B cell (primary cell): ENCODE results near the gene BSDC1. TPM values are rescaled to one million over a fixed set of nuclear protein-coding genes. Genes with fewer than 3 reads are reported as not detected.

Experiments
- ATAC-seq: fragments of 200-7000 bp; cut with Tn5 transposase; one replicate; pipeline ENCODE4 v1.10.0; 2021; ENCODE audit warnings: low read depth, mild to moderate bottlenecking, moderate number of reproducible peaks, moderate library complexity
- CTCF ChIA-PET: fragments of 350-600 bp; sonication (Branson Sonifier 250); formaldehyde crosslinking; loops from one replicate; lab custom pipeline; 2021; ENCODE audit warnings: antibody characterized with exemption, inconsistent platforms; lab: Charles Lee
- POLR2A ChIA-PET: fragments of 350-600 bp; sonication (Branson Sonifier 250); formaldehyde crosslinking; loops from one replicate; lab custom pipeline; 2021; ENCODE audit warnings: antibody characterized with exemption; lab: Charles Lee
- DNase-seq: peaks from one replicate; pipeline ENCODE4 v3.0.0; 2013
- H2AFZ ChIP-seq: 2 replicates; pipeline ENCODE4 v1.6.1; 2012; ENCODE audit warnings: mild to moderate bottlenecking, low read depth, low read length; ENCODE audit not compliant: insufficient read depth, poor library complexity, severe bottlenecking
- H3K27ac ChIP-seq, 2 donors: 1 replicate in 1 of 2; 2 replicates in 1 of 2; pipeline ENCODE4 v1.5.1; 2012 to 2013; ENCODE audit warnings: low read length in 2 of 2, mild to moderate bottlenecking in 2 of 2, moderate library complexity in 1 of 2
- H3K27me3 ChIP-seq, 4 experiments: fragments of 200-600 bp in 1 of 4; sonication (generic) in 1 of 4; replicated peaks in 1 of 4; 1 replicate in 2 of 4; 2 replicates in 2 of 4; pipeline versions ENCODE4 v1.6.1 to v1.7.0; 2013 to 2016; ENCODE audit warnings: low read length in 3 of 4, mild to moderate bottlenecking in 2 of 4, mixed read lengths in 1 of 4, moderate library complexity in 1 of 4; ENCODE audit not compliant: insufficient read depth in 4 of 4, control insufficient read depth in 3 of 4; ENCODE audit errors: control extremely low read depth in 1 of 4
- H3K36me3 ChIP-seq, 2 experiments: replicated peaks in 1 of 2; 1 replicate in 1 of 2; 2 replicates in 1 of 2; pipeline versions ENCODE4 v1.6.1 to v1.7.1; 2013; ENCODE audit warnings: low read length in 1 of 2; ENCODE audit not compliant: insufficient read depth in 2 of 2, control insufficient read depth in 1 of 2; ENCODE audit errors: control extremely low read depth in 1 of 2, extremely low read depth in 1 of 2
- H3K4me1 ChIP-seq, 2 donors: fragments of 200-600 bp in 1 of 2; sonication (generic) in 1 of 2; 1 replicate in 1 of 2; 2 replicates in 1 of 2; pipeline versions ENCODE4 v1.5.1 to v1.6.1; 2013 to 2017; ENCODE audit warnings: low read length in 2 of 2; ENCODE audit not compliant: control insufficient read depth in 2 of 2, insufficient read depth in 2 of 2
- H3K4me2 ChIP-seq: replicated peaks from 2 replicates; pipeline ENCODE3; 2012; ENCODE audit warnings: mild to moderate bottlenecking, low read depth, low read length; ENCODE audit not compliant: poor library complexity, severe bottlenecking
- H3K4me3 ChIP-seq, 5 experiments: fragments of 200-600 bp in 1 of 5; sonication (generic) in 1 of 5; 1 replicate in 3 of 5; 2 replicates in 2 of 5; pipeline versions ENCODE4 v1.5.1 to v1.7.0; 2011 to 2016; ENCODE audit warnings: low read length in 4 of 5, mild to moderate bottlenecking in 4 of 5, low read depth in 2 of 5, control low read depth in 1 of 5, moderate library complexity in 1 of 5; ENCODE audit not compliant: insufficient read depth in 1 of 5; ENCODE audit errors: control extremely low read depth in 1 of 5, extremely low read depth in 1 of 5
- H3K79me2 ChIP-seq: fragments of 200-600 bp; sonication (generic); one replicate; pipeline ENCODE4 v1.6.0; 2016; ENCODE audit warnings: low read length; ENCODE audit not compliant: control insufficient read depth, insufficient read depth
- H3K9ac ChIP-seq: fragments of 200-600 bp; sonication (generic); 2 replicates; pipeline ENCODE4 v1.6.1; 2017; ENCODE audit warnings: mild to moderate bottlenecking, low read length, moderate library complexity
- H3K9me3 ChIP-seq, 3 donors: one replicate each; pipeline versions ENCODE4 v1.6.1 to v1.7.1; 2013; ENCODE audit warnings: low read length in 2 of 3; ENCODE audit not compliant: control insufficient read depth in 2 of 3, insufficient read depth in 1 of 3; ENCODE audit errors: control extremely low read depth in 1 of 3
- H4K20me1 ChIP-seq: 2 replicates; pipeline ENCODE4 v1.6.0; 2012; ENCODE audit warnings: mild to moderate bottlenecking, low read length; ENCODE audit not compliant: insufficient read depth, control insufficient read depth, poor library complexity, severe bottlenecking
- H3K27ac Mint-ChIP-seq: one replicate; pipeline ENCODE4 v1.8.0; 2021; ENCODE audit warnings: mixed read lengths
- H3K27me3 Mint-ChIP-seq: one replicate; pipeline ENCODE4 v1.8.0; 2021; ENCODE audit warnings: mixed read lengths
- H3K4me1 Mint-ChIP-seq: one replicate; pipeline ENCODE4 v1.8.0; 2021; ENCODE audit warnings: mixed read lengths
- H3K4me3 Mint-ChIP-seq: one replicate; pipeline ENCODE4 v1.8.0; 2021; ENCODE audit warnings: mixed read lengths
- H3K9me3 Mint-ChIP-seq: one replicate; pipeline ENCODE4 v1.8.0; 2022; ENCODE audit warnings: mixed read lengths; ENCODE audit not compliant: insufficient read depth
- EZH2 ChIP-seq: IDR thresholded peaks from 2 replicates; pipeline ENCODE4 v1.6.1; 2012; ENCODE audit warnings: borderline replicate concordance, low read depth, mild to moderate bottlenecking, moderate library complexity, low read length; ENCODE audit not compliant: insufficient read depth, poor library complexity, severe bottlenecking
- WGBS: methylation state at CpG from one replicate; pipeline ENCODE4 v1.1.5; 2013; ENCODE audit warnings: missing lambda C conversion rate; ENCODE audit not compliant: insufficient coverage; 5-methylcytosine and 5-hydroxymethylcytosine counted together
- intact Hi-C: fragments of 100-400 bp; cut with micrococcal nuclease; formaldehyde crosslinking; loops from one replicate; pipeline ENCODE4 v1.10.0; 2022
- polyA plus RNA-seq: library from polyadenylated mRNA; depleted of rRNA; stranded (reverse); fragments of >200 nt; gene quantifications from 2 replicates; pipeline ENCODE4 v1.2.3, GENCODE V29; 2012
- total RNA-seq, 2 donors: library from RNA; stranded (reverse); fragments of 120-200 nt in 1 of 2; gene quantifications; 1 replicate in 1 of 2; 2 replicates in 1 of 2; pipeline versions ENCODE4 v1.2.3 to v1.2.4, GENCODE V29; 2013 to 2022
- TF ChIP-seq, protein P1 (sequence below): fragments of 200-600 bp; IDR thresholded peaks from one replicate; pipeline ENCODE4 v1.8.0; 2022; ENCODE audit warnings: antibody characterized with exemption, mild to moderate bottlenecking

The BSDC1 gene
- total and polyA plus RNA-seq, 2 donors (not counting 1 experiment from before 2014, with no cell fraction given): 54.5 to 117 TPM

DNA sequence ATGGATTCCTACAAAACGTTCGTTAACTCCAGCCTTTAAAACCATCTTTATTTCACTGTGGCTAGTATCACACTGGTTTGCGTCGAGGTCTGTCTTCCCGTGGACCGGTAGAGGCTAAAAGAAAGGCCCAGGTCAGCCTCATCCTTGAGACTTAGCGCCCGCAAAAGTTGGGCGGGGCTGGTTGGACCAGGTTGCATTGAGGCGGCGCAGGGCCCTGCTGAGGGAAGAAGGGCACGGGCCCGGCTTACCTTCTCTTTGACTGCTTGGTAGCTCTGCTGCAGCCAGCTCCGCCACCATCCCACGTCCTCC, 455 bp downstream of the BSDC1 start:
- peaks cover 54% of the 10 kb centered on the region for H3K79me2 ChIP-seq
- H3K9ac ChIP-seq: peak overlapping the region; percentile 97
- peak overlapping the region; percentile 76 for H3K4me2 ChIP-seq
- ATAC-seq (peak; percentile 2), DNase-seq (no peak)
- H3K9me3 ChIP-seq: no peaks in the 10 kb centered on the region
- 2% methylated on average over 15 of the region's 15 CpGs for WGBS
- Mint-ChIP-seq H3K4me3 (peak overlapping the region; percentile 99), H3K4me1 (peaks cover 31% of the 10 kb centered on the region), H3K9me3 (no peaks in the 10 kb centered on the region), H3K27ac (peak overlapping the region; percentile 99), H3K27me3 (peaks cover under 1% of the 10 kb centered on the region)
- H3K4me3 ChIP-seq: peak overlapping the region; percentile 45 to 94 (median 84)
- intact Hi-C loops: loop anchor here (1.0 to 2.0 kb wide), 10 partner anchors 42 to 1097 kb away; partner anchors contain the start of genes CCDC28B, EIF3I, KHDRBS1 and MARCKSL1
- H3K27ac ChIP-seq: peak overlapping the region; percentile 91
- peak overlapping the region; percentile 75 for H2AFZ ChIP-seq
- peaks cover 9 to 31% of the 10 kb centered on the region in 2 experiments for H3K36me3 ChIP-seq
- ChIA-PET POLR2A (interaction anchor here (0.7 to 1.4 kb wide), 4 partner anchors 34 to 321 kb away, joined by 3 to 12 read pairs (median 4); partner anchors contain the start of genes MARCKSL1 and TMEM39B), CTCF (interaction anchor here (0.6 to 2.4 kb wide), 6 partner anchors 9 to 215 kb away, joined by 3 to 9 read pairs (median 8); partner anchors contain the start of gene TXLNA)
- peaks cover 19% of the 10 kb centered on the region for H4K20me1 ChIP-seq
- peaks cover 14 to 27% of the 10 kb centered on the region in 2 donors for H3K4me1 ChIP-seq
- no peak for TF ChIP-seq EZH2
- TF ChIP-seq, protein P1, sequence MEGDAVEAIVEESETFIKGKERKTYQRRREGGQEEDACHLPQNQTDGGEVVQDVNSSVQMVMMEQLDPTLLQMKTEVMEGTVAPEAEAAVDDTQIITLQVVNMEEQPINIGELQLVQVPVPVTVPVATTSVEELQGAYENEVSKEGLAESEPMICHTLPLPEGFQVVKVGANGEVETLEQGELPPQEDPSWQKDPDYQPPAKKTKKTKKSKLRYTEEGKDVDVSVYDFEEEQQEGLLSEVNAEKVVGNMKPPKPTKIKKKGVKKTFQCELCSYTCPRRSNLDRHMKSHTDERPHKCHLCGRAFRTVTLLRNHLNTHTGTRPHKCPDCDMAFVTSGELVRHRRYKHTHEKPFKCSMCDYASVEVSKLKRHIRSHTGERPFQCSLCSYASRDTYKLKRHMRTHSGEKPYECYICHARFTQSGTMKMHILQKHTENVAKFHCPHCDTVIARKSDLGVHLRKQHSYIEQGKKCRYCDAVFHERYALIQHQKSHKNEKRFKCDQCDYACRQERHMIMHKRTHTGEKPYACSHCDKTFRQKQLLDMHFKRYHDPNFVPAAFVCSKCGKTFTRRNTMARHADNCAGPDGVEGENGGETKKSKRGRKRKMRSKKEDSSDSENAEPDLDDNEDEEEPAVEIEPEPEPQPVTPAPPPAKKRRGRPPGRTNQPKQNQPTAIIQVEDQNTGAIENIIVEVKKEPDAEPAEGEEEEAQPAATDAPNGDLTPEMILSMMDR: no peak
- H3K27me3 ChIP-seq: no peaks in the 10 kb centered on the region

DNA sequence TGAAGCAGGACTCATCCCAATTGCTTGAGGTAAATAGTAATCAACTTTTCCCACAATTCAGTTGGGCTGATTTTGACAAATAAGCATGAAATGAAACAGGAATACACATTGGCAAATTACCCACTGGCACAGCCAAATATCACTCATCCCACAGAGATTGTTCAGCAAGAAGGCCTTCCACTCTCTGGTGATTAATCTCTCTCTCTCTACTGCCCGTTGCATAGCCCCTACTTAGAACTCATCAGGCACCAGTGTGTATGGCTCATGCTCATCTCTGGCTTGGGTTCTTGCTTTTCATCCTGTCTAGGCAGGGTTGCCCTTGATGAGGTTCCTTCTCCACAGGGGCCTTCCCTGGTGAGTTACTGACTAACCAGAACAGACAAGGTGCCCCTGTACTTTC, 1.1 kb downstream of the BSDC1 start:
- ChIA-PET CTCF (interaction anchor here (1.7 to 2.2 kb wide), 2 partner anchors 8 to 20 kb away, joined by 5 to 9 read pairs; no protein-coding TSS in a partner anchor), POLR2A (no interaction called here)
- no peak overlapping the region for H2AFZ ChIP-seq
- peak overlapping the region; percentile 76 for H3K4me2 ChIP-seq
- no peak for ATAC-seq
- peaks cover 14 to 37% of the 10 kb centered on the region in 2 experiments for H3K36me3 ChIP-seq
- peak overlapping the region in 3 of 5 experiments; percentile 84 to 94 (median 88) for H3K4me3 ChIP-seq
- Mint-ChIP-seq H3K4me3 (peak overlapping the region; percentile 99), H3K4me1 (peaks cover 31% of the 10 kb centered on the region), H3K27ac (peak overlapping the region; percentile 99), H3K27me3 (no peaks in the 10 kb centered on the region), H3K9me3 (no peaks in the 10 kb centered on the region)
- intact Hi-C loops: no loop called here
- peak overlapping the region; percentile 97 for H3K9ac ChIP-seq
- no peaks in the 10 kb centered on the region for H3K9me3 ChIP-seq
- WGBS: 75% methylated on average over 1 of the region's 1 CpG
- TF ChIP-seq EZH2: no peak
- H3K4me1 ChIP-seq: peaks cover 14 to 27% of the 10 kb centered on the region in 2 donors
- DNase-seq: no peak
- H3K27ac ChIP-seq: peak overlapping the region; percentile 91
- peaks cover 24% of the 10 kb centered on the region for H4K20me1 ChIP-seq
- no peaks in the 10 kb centered on the region for H3K27me3 ChIP-seq
- H3K79me2 ChIP-seq: peaks cover 60% of the 10 kb centered on the region
